ENCODE data around the gene ACBD6.

GRCh38 chr1:180279651-180280050, 222.7 kb downstream of the ACBD6 start:
- TF ChIP-seq CTCF (IDR thresholded peaks at IDR 0.05) (no peak), ZFX (IDR thresholded peaks at IDR 0.05; ENCODE audit: borderline replicate concordance) (no peak)

Data from 22Rv1 (cell line).